Neuronal stem cell (in vitro differentiated cells): ENCODE data around the gene GALNTL6.
A peak's percentile ranks its signal among the peaks of the same experiment; 100 is the strongest.

Experiments used
- DNase-seq: peaks from one replicate; pipeline ENCODE4 v3.0.0-alpha.2; 2013; ENCODE audit warnings: low spot score
- H2AFZ ChIP-seq: one replicate; pipeline ENCODE4 v1.6.1; 2013; ENCODE audit warnings: mild to moderate bottlenecking, low read length, inconsistent platforms
- H2AK5ac ChIP-seq: 2 replicates; pipeline ENCODE4 v1.6.1; 2013; ENCODE audit warnings: low read depth, mild to moderate bottlenecking, inconsistent platforms, low read length, moderate library complexity, mixed read lengths
- H2BK120ac ChIP-seq: 2 replicates; pipeline ENCODE4 v1.6.1; 2013; ENCODE audit warnings: low read depth, mild to moderate bottlenecking, inconsistent platforms, low read length, moderate library complexity, mixed read lengths
- H2BK12ac ChIP-seq: one replicate; pipeline ENCODE4 v1.6.1; 2013; ENCODE audit warnings: low read length, inconsistent platforms
- H2BK15ac ChIP-seq: 2 replicates; pipeline ENCODE4 v1.6.1; 2013; ENCODE audit warnings: mild to moderate bottlenecking, low read length, inconsistent platforms, mixed read lengths
- H2BK5ac ChIP-seq: one replicate; pipeline ENCODE4 v1.6.1; 2013; ENCODE audit warnings: inconsistent platforms, mild to moderate bottlenecking, low read length, moderate library complexity
- H3K14ac ChIP-seq: one replicate; pipeline ENCODE4 v1.6.1; 2013; ENCODE audit warnings: low read length, inconsistent platforms
- H3K18ac ChIP-seq: 2 replicates; pipeline ENCODE4 v1.6.1; 2013; ENCODE audit warnings: low read length, inconsistent platforms
- H3K23ac ChIP-seq: 2 replicates; pipeline ENCODE4 v1.6.1; 2013; ENCODE audit warnings: low read depth, mild to moderate bottlenecking, mixed read lengths, low read length, inconsistent platforms; ENCODE audit not compliant: poor library complexity
- H3K27ac ChIP-seq: replicated peaks from 3 replicates; pipeline ENCODE4 v1.5.1; 2013; ENCODE audit warnings: low read length, inconsistent platforms
- H3K27me3 ChIP-seq, 3 experiments: 2 replicates each; pipeline ENCODE4 v1.6.1; 2013; ENCODE audit warnings: low read length in 3 of 3, mild to moderate bottlenecking in 2 of 3, inconsistent platforms in 1 of 3, low read depth in 1 of 3, mixed read lengths in 1 of 3, moderate library complexity in 1 of 3; ENCODE audit not compliant: control insufficient read depth in 3 of 3, insufficient read depth in 3 of 3
- H3K36me3 ChIP-seq, 2 donors: replicated peaks in 1 of 2; 2 replicates each; pipeline ENCODE4 v1.6.1; 2013; ENCODE audit warnings: low read length in 2 of 2; ENCODE audit not compliant: control insufficient read depth in 2 of 2, insufficient read depth in 2 of 2
- H3K4ac ChIP-seq: 2 replicates; pipeline ENCODE4 v1.6.1; 2013; ENCODE audit warnings: inconsistent platforms, mild to moderate bottlenecking, low read length, moderate library complexity
- H3K4me1 ChIP-seq, 2 donors: 1 replicate in 1 of 2; 2 replicates in 1 of 2; pipeline ENCODE4 v1.6.1; 2013; ENCODE audit warnings: low read length in 2 of 2, low read depth in 1 of 2; ENCODE audit not compliant: control insufficient read depth in 2 of 2, insufficient read depth in 1 of 2
- H3K4me2 ChIP-seq: one replicate; pipeline ENCODE4 v1.6.1; 2013; ENCODE audit warnings: mild to moderate bottlenecking, low read length, inconsistent platforms; ENCODE audit not compliant: insufficient read depth, poor library complexity, severe bottlenecking
- H3K4me3 ChIP-seq, 2 donors: 2 replicates each; pipeline ENCODE4 v1.5.1; 2013; ENCODE audit warnings: low read length in 2 of 2, mild to moderate bottlenecking in 2 of 2, inconsistent platforms in 1 of 2, moderate library complexity in 1 of 2
- H3K79me1 ChIP-seq: one replicate; pipeline ENCODE4 v1.6.1; 2013; ENCODE audit warnings: low read depth, mild to moderate bottlenecking, inconsistent platforms, low read length, moderate library complexity
- H3K9ac ChIP-seq: one replicate; pipeline ENCODE4 v1.6.1; 2013; ENCODE audit warnings: mild to moderate bottlenecking, low read depth, low read length, inconsistent platforms; ENCODE audit not compliant: poor library complexity
- H3K9me3 ChIP-seq, 2 donors: replicated peaks in 1 of 2; 2 replicates each; pipeline versions ENCODE3 to v1.6.1; 2013; ENCODE audit warnings: low read length in 2 of 2, mild to moderate bottlenecking in 2 of 2, inconsistent platforms in 1 of 2, low read depth in 1 of 2, mixed read lengths in 1 of 2, moderate library complexity in 1 of 2; ENCODE audit not compliant: control insufficient read depth in 2 of 2, insufficient read depth in 1 of 2
- H4K8ac ChIP-seq: one replicate; pipeline ENCODE4 v1.6.1; 2013; ENCODE audit warnings: low read depth, mild to moderate bottlenecking, inconsistent platforms, low read length, moderate library complexity
- H4K91ac ChIP-seq: one replicate; pipeline ENCODE4 v1.6.1; 2013; ENCODE audit warnings: low read length, low read depth, mild to moderate bottlenecking, inconsistent platforms; ENCODE audit not compliant: poor library complexity
- WGBS, 2 donors: extraction: QIAGEN DNeasy Blood & Tissue Kit; methylation state at CpG; one replicate each; pipeline ENCODE4 v1.1.7; 2013; ENCODE audit warnings: missing lambda C conversion rate in 2 of 2, mixed read lengths in 1 of 2; ENCODE audit not compliant: insufficient read length in 2 of 2, insufficient replicate concordance in 1 of 2; ENCODE audit errors: extremely low coverage in 2 of 2; 5-methylcytosine and 5-hydroxymethylcytosine counted together

GALNTL6 gene

GRCh38 chr4:172777729-172778431, 964.7 kb downstream of the GALNTL6 start:
- Histone ChIP-seq H3K18ac (no peak overlapping the region), H3K27ac (no peak overlapping the region), H3K9ac (no peak overlapping the region), H2AFZ (no peak overlapping the region), H3K14ac (no peak overlapping the region), H3K4me2 (no peak overlapping the region), H3K4ac (no peak overlapping the region), H3K4me3 (no peak overlapping the region), H2BK5ac (no peak overlapping the region), H2BK12ac (no peak overlapping the region), H3K4me1 (no peaks in the 10 kb centered on the region), H3K36me3 (no peaks in the 10 kb centered on the region), H3K23ac (no peak overlapping the region), H3K9me3 (no peaks in the 10 kb centered on the region), H4K8ac (no peak overlapping the region), H2BK120ac (no peak overlapping the region), H3K79me1 (no peaks in the 10 kb centered on the region), H2AK5ac (no peak overlapping the region), H3K27me3 (no peaks in the 10 kb centered on the region), H2BK15ac (no peak overlapping the region), H4K91ac (no peak overlapping the region)
- no peak for DNase-seq
- no CpG with 5 or more reads among the region's 3 CpGs for WGBS, 2 donors

GRCh38 chr4:172778583-172778982, 965.4 kb downstream of the GALNTL6 start:
- Histone ChIP-seq H3K9me3 (no peaks in the 10 kb centered on the region), H3K18ac (no peak overlapping the region), H3K4me1 (no peaks in the 10 kb centered on the region), H2BK120ac (no peak overlapping the region), H3K27me3 (no peaks in the 10 kb centered on the region), H3K79me1 (no peaks in the 10 kb centered on the region), H3K14ac (no peak overlapping the region), H3K23ac (no peak overlapping the region), H4K8ac (no peak overlapping the region), H3K36me3 (no peaks in the 10 kb centered on the region), H2AK5ac (no peak overlapping the region), H3K4me3 (no peak overlapping the region), H2BK5ac (no peak overlapping the region), H3K4me2 (no peak overlapping the region), H2AFZ (no peak overlapping the region), H3K4ac (no peak overlapping the region), H3K9ac (no peak overlapping the region), H4K91ac (no peak overlapping the region), H2BK15ac (no peak overlapping the region), H2BK12ac (no peak overlapping the region), H3K27ac (no peak overlapping the region)
- no peak for DNase-seq
- WGBS, 2 donors = no CpG with 5 or more reads among the region's 6 CpGs

GRCh38 chr4:172780566-172781081, 967.4 kb downstream of the GALNTL6 start:
- H3K18ac ChIP-seq = no peak overlapping the region
- H4K8ac ChIP-seq = no peak overlapping the region
- H3K4me2 ChIP-seq = no peak overlapping the region
- H2BK12ac ChIP-seq = no peak overlapping the region
- no peak overlapping the region for H3K9ac ChIP-seq
- no peak overlapping the region for H2BK15ac ChIP-seq
- no peak overlapping the region for H4K91ac ChIP-seq
- no peaks in the 10 kb centered on the region for H3K9me3 ChIP-seq
- no CpG with 5 or more reads among the region's 3 CpGs for WGBS, 2 donors
- H3K4me3 ChIP-seq = no peak overlapping the region
- no peak overlapping the region for H3K14ac ChIP-seq
- no peaks in the 10 kb centered on the region for H3K4me1 ChIP-seq
- no peak overlapping the region for H3K4ac ChIP-seq
- no peaks in the 10 kb centered on the region for H3K27me3 ChIP-seq
- no peaks in the 10 kb centered on the region for H3K79me1 ChIP-seq
- no peak overlapping the region for H3K27ac ChIP-seq
- no peaks in the 10 kb centered on the region for H3K36me3 ChIP-seq
- H2AK5ac ChIP-seq = no peak overlapping the region
- H2AFZ ChIP-seq = no peak overlapping the region
- no peak overlapping the region for H2BK5ac ChIP-seq
- DNase-seq = no peak
- H3K23ac ChIP-seq = no peak overlapping the region
- no peak overlapping the region for H2BK120ac ChIP-seq

- Histone ChIP-seq H3K14ac (no peak overlapping the region), H2BK120ac (no peak overlapping the region), H2BK15ac (no peak overlapping the region), H3K4ac (no peak overlapping the region), H2BK5ac (no peak overlapping the region), H3K4me2 (no peak overlapping the region), H3K18ac (no peak overlapping the region), H4K91ac (no peak overlapping the region), H4K8ac (no peak overlapping the region), H3K9ac (no peak overlapping the region), H3K36me3 (no peaks in the 10 kb centered on the region), H3K4me1 (peaks cover 0 to 4% of the 10 kb centered on the region in 2 donors), H3K27ac (no peak overlapping the region), H3K23ac (no peak overlapping the region), H2BK12ac (no peak overlapping the region), H2AFZ (peak overlapping the region; percentile 64), H3K79me1 (no peaks in the 10 kb centered on the region), H3K4me3 (no peak overlapping the region), H3K27me3 (no peaks in the 10 kb centered on the region), H2AK5ac (no peak overlapping the region), H3K9me3 (no peaks in the 10 kb centered on the region)
- no CpG with 5 or more reads among the region's 1 CpG for WGBS, 2 donors
- no peak for DNase-seq
Observed at GRCh38 chr4:172785613-172786012, 972.4 kb downstream of the GALNTL6 start.
